ENCODE results near the gene TXLNG.

Gene TXLNG

DNA sequence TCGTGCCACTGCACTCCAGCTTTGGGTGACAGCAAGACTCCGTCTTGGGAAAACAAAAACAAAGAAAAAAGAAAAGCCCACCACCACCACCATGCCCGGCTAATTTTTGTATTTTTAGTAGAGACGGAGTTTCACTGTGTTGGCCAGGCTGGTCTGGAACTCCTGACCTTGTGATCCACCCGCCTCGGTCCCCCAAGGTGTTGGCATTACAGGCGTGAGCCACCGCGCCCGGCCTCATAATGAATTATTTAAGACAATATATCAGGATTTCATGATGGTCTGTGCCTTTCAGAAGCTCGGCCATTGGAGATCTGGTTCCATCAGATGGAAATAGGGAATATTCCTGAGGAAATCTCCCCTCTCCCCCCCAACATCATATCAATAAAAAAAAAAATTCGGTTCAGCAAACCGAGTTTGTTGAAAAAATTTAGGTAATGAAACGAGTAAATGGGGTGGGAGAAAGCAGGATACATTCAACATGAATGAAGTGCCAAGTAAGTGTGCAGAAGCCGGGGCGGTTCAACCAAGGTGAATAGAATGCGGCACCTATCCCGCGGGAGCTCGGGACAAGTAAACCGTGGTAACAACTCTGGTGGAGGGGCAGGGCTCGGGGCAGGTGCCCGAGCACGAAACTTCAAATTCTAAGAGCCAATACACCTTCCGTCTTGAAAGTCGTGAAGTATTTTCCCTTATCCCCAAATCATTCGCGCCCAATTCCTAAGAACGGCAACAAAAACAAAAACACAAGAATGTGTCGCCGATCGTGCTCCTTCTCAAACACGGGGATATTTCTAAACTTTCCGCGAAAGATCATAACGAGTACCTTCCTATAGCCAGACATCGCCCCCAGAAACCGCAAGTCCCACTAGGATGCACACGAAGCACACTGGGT, 773 bp upstream of the TXLNG start:
- no peak for DNase-seq (ENCODE audit: low read depth)

DNA sequence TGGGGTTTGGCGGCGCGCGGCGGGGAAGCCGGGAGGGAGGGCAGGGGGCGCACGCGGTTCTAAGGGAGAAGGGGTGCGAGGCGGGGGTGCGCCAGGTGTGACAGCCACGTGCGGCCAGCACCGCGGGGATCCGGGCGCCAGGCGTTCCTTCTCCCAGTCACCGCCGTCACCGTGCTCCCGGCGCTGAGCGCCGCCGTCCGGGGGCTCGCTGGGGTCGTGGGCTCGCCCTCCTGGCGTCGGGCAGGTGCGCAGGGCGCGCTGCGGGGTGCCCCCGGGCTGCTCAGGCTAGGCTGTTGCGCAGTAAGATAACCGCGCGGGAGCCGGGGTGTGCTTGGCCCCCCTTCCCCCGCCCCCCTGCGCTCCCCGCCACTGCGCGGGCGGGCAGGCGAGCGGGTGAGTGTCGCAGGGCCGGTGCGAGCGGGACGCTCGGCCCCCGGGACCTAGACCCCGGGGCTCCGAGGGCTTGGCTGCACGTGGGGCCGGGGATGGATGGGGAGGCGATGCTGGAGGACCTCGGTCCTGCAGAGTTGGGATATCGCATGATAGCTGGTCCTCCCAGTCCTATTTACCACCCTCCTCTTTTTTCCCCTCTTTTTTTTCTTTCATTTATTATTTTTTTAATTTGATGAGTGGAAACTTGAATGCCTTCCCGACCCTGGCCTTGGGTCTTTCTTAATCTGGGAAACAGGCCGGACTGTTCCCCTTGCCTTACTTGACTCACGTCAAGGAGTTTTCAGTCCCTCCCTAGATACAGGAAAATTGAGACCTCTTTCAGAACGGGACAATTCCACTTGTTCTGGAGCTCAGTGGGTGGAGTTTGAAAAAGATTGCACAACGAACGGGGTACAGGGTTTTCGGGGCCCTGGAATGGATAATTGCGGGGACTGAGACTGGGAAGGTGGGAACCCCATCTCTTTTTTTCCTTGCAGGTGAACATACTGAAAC, 797 bp downstream of the TXLNG start:
- peak; percentile 41 for DNase-seq (ENCODE audit: low read depth)

- DNase-seq (ENCODE audit: low read depth): no peak
These were observed 2.2 kb downstream of the TXLNG start for GRCh38 chrX:16788477-16788876.

GRCh38 chrX:16796298-16796697, 10.0 kb downstream of the TXLNG start:
- DNase-seq (ENCODE audit: low read depth): no peak

GRCh38 chrX:16797358-16797757, 11.1 kb downstream of the TXLNG start:
- no peak for DNase-seq (ENCODE audit: low read depth)

GRCh38 chrX:16797841-16798240, 11.6 kb downstream of the TXLNG start:
- no peak for DNase-seq (ENCODE audit: low read depth)

GRCh38 chrX:16804923-16805464, 18.7 kb downstream of the TXLNG start:
- no peak for DNase-seq (ENCODE audit: low read depth)

- DNase-seq (ENCODE audit: low read depth): no peak
These were observed 21.3 kb downstream of the TXLNG start for GRCh38 chrX:16807548-16807947.

- no peak for DNase-seq (ENCODE audit: low read depth)
These were observed 21.8 kb downstream of the TXLNG start for GRCh38 chrX:16807976-16808542.

- DNase-seq (ENCODE audit: low read depth): no peak
These were observed 28.3 kb downstream of the TXLNG start for GRCh38 chrX:16814597-16814996.

- no peak for DNase-seq (ENCODE audit: low read depth)
These were observed 33.4 kb downstream of the TXLNG start for GRCh38 chrX:16819634-16820033.

GRCh38 chrX:16822723-16823122, 36.5 kb downstream of the TXLNG start:
- no peak for DNase-seq (ENCODE audit: low read depth)

DNA sequence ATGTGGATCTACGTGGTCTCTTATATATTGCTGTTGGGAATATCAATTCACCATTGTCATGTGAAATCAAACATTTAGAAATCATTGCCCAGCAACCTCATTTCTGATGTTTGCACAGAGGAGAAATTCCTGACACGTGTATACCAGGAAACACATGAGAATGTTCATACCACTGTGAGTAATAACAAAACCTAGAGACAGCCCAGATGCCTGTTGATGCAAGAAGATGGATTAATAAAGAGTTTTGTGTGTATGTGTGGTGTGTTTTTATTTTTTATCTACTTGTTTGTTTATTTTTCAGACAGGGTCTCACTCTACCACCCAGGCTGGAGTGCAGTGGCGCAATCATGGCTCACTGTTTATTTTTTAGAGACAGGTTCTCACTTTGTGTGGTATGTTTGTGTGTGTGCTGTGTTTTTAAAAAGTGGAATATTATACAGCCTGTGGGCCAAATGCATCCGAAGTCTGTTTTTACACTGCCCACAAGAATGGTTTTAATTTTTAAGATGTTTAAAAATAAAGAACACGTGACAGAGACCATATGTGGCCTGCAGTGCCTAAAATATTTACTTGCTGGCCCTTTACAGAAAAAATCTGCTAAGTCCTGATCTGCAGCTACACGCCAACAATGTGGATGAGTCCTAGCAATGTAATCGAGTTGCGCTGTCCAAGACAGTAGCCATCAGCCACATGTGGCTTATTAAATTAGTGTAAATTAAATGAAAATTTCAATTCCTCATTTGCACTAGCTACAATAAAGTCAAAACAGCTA, 39.2 kb downstream of the TXLNG start:
- no peak for DNase-seq (ENCODE audit: low read depth)

DNA sequence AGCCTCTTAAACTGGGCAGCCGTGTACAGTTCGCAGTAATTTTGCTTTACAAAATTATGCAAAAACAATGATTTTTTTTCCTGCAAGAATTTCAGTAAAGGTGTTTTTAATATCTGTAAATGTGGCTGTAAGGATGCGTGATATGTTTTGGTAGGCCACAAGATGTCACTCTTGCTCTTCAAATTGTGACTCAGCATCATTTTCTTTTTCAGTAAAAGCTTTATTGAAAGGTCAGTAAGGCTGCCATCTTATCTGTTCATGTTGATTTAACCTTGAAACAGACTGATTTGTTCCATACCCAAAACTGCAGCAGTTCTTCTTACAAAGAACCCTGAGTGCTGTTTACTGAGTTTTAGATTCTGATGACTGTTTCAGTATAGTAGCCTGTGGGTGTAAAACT, 39.9 kb downstream of the TXLNG start:
- no peak for DNase-seq (ENCODE audit: low read depth)

DNA sequence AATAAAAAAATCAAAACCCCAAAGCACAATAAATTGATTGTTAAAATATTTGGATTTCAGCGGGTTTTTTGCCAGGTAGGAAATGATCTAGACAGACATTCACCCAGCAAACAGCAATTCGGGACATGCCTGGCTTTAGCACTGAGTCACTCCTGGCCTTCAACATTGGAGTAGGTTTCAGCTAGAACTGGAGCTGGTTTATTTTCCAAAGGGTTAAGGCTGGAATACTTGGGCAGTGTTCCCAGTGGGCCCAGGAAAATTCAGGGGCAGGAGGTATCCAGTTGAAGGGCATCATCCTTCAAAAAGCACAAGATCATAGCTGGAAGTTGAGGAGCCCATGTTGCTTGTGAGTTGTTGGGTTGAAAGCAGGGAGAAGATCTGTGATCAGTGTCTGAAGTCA, 41.0 kb downstream of the TXLNG start:
- DNase-seq (ENCODE audit: low read depth): no peak

- no peak for DNase-seq (ENCODE audit: low read depth)
These were observed 42.0 kb downstream of the TXLNG start for GRCh38 chrX:16828124-16828908.

DNA sequence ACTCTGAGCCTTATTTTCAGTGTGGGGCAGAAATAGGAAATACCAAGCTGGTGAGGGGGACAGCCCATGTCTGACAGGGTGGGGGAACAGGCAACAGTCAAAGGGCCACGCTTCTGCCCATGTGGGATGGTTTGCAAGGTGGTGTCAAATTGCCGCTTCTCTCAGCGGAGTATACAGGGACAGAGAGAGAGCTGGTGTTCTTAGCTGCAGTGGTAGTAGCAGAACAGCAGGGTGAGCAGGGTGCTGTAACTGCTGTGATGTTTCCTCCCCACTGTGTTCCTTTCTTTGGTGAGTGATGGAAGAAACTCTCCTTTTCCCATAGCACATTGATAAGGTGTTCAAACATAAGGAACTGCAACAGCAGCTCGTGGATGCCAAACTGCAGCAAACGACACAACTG, 46.0 kb downstream of the TXLNG start:
- no peak for DNase-seq (ENCODE audit: low read depth)

GRCh38 chrX:16834806-16835205, 48.5 kb downstream of the TXLNG start:
- DNase-seq (ENCODE audit: low read depth): no peak

GRCh38 chrX:16836371-16836770, 50.1 kb downstream of the TXLNG start:
- no peak for DNase-seq (ENCODE audit: low read depth)

GRCh38 chrX:16838202-16839066, 52.2 kb downstream of the TXLNG start:
- DNase-seq (ENCODE audit: low read depth): no peak

All from T-helper 22 cell (primary cell).